Activated CD4-positive, alpha-beta T cell treated with anti-CD3 and anti-CD28 coated beads for 1 hour (primary cell): Measurements from ENCODE around the gene SLC12A2.

Experiments
- DNase-seq: peaks from one replicate; pipeline ENCODE4 v3.0.0-alpha.2; 2020

SLC12A2 gene

DNA sequence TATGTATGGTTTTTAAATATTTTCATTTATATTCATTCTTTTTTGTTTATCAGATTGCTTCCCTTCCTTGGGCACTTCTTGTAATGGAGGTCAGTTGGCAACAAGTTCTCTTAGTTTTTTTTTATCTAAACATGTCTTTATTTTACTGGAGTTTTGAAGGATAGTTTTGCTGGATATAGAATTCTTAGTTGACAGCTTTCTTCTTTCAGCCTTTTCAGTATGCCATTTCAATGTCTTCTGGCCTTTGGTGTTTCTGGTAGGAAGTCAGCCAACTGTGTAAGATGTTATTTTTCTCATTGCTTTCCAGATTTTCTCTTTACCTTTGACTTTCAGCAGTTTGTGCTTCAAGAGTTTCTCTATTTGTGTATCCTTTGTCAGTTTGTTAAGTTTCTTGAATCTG is 14.2 kb downstream of the SLC12A2 start:
- DNase-seq: no peak

- DNase-seq: no peak
Measured at GRCh38 chr5:128099944-128100343, 16.4 kb downstream of the SLC12A2 start.

DNA sequence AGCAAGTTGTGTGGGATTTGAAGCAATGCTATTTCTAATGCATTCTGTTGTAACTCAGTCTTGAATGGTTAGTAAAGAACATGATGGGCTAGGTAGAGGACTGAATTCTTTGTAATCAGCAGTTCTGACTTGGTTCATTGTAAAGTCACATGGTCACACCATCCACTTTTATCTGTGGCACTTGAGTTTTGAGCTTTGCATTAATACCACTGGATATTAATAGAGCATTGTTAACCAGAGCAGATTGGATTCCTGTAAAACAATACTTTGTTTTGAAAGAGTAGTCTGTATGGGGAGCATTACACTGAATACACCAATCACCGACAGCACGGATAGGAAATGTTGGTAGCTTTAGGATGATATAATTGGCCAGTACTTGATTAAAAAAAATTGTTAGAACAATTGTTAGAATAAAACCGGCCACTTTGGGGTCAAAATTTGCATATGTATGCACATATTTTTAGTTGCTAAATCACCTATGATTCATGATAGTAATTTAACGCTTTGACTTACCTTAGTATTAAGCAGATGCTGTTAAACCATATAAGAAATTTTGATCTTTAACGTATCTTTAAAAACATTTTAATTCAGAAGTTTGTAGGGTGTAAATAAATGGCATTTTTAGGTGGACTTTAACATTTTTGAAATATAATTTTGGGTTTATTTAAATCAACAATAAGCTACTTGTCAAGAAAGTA is 17.4 kb downstream of the SLC12A2 start:
- no peak for DNase-seq

- no peak for DNase-seq
Measured at GRCh38 chr5:128101676-128102075, 18.1 kb downstream of the SLC12A2 start.

DNA sequence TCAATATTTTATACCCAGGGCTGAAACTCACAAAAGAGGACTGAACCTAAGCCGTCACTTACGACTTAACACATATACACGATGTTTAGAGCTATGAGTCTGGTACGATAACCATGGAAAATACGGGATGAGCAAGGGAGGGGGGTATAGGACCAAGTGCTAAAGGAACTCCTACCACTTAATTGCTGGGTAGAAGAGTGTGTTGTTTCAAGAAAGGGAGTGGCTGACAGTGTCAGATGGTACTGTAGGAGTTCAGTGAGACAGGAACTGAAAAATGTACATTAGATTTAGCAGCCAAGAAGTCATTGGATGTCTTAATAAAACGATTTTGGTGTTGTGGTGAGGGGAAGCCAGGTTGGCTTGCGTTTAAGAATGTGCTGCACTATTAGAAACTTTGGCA is 21.6 kb downstream of the SLC12A2 start:
- DNase-seq: no peak

GRCh38 chr5:128109138-128109537 is 25.6 kb downstream of the SLC12A2 start:
- no peak for DNase-seq

GRCh38 chr5:128109766-128110165 is 26.2 kb downstream of the SLC12A2 start:
- no peak for DNase-seq

GRCh38 chr5:128111818-128112448 is 28.4 kb downstream of the SLC12A2 start:
- DNase-seq: no peak

DNA sequence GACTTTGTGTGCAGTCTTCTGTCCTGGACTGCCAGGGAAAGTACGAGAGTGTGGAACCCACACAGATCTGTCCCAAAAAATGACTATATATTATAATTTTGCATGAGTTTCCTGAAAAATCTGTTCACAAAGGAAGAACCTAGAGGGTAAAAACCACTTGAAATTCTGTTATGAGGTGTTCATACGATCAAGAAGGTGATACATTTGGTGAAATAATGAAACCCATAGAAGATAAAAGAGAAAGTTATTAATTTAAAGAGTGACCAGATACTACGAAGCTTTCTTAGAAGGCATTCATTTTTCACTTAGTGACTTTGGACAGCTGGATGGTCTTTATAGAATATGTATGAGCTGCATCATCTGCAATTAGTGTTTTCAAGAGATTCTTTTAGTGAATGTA is 32.9 kb downstream of the SLC12A2 start:
- DNase-seq: no peak

DNA sequence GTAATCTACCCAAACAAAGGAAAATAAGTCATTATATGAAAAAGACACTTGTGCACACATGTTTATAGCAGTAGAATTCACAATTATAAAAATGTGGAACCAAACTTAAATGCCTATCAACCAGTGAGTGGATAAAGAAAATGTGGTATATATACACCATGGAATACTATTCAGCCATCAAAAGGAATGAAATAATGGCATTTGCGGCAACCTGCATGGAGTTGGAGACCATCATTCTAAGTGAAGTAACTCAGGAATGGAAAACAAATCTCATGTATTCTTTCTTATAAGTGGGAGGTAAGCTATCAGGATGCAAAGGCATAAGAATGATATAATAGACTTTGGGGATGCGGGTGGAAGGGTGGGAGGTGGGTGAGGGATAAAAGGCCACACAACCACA is 34.6 kb downstream of the SLC12A2 start:
- no peak for DNase-seq

DNA sequence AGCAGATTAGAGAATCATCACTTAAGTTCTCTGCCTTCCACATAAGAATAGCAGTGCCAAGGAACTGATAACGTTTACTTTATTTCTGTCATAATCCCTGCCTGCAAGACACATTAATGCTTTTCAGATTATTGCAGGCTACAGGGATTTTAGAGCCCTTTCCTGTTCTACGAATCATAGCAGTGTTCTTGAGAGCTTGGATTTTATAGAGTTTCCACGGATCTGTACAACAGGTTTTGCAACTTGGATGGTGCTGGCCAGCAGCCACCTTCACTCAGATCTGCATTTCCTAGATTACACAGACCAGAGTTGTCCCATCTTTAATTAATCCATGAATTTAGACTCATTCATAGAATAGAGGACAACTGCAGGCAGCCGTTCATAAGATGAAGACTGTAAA is 38.1 kb downstream of the SLC12A2 start:
- no peak for DNase-seq

GRCh38 chr5:128123936-128124335 is 40.4 kb downstream of the SLC12A2 start:
- no peak for DNase-seq

GRCh38 chr5:128126241-128126640 is 42.7 kb downstream of the SLC12A2 start:
- DNase-seq: no peak

DNA sequence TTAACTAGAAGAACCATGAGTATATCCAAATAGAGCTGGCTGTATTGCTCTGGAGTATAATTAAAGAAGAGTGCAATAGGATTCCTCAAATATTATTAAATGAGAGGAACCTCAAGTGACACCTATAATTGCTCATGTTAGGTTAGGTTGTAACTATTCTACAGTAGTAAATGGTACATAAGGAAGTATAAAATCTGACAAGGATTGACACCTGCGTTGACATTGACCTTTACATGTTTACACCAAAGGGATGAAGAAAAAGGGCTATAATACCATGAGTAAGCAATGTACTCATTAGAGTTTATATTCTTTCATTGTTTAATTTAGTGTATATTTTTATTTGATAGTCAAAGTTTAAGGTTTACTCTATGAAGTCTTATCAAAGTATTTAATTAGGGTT is 48.9 kb downstream of the SLC12A2 start:
- DNase-seq: no peak

GRCh38 chr5:128135286-128135685 is 51.7 kb downstream of the SLC12A2 start:
- no peak for DNase-seq

- DNase-seq: no peak
Measured at GRCh38 chr5:128143911-128144310, 60.3 kb downstream of the SLC12A2 start.

- DNase-seq: no peak
Measured at GRCh38 chr5:128144491-128144890, 60.9 kb downstream of the SLC12A2 start.

GRCh38 chr5:128146671-128147070 is 63.1 kb downstream of the SLC12A2 start:
- no peak for DNase-seq

DNA sequence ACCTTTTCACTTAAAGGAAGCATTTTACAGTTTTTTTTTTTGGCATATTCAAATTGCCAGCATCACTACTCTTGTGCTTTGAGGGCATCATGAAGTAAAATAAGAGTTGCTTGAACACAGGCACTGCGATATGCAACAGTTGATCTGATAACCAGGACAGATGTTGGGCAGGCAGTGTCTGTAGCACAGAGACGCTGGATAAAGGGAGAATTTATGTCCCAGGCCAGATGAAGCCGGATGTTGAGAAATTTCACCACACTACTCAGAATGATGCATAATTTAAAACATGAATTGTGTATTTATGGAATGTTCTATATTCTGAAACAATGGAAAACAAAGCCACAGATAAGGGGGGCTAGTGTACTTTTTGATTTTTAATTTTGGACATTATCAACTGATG is 71.4 kb downstream of the SLC12A2 start:
- DNase-seq: no peak

DNA sequence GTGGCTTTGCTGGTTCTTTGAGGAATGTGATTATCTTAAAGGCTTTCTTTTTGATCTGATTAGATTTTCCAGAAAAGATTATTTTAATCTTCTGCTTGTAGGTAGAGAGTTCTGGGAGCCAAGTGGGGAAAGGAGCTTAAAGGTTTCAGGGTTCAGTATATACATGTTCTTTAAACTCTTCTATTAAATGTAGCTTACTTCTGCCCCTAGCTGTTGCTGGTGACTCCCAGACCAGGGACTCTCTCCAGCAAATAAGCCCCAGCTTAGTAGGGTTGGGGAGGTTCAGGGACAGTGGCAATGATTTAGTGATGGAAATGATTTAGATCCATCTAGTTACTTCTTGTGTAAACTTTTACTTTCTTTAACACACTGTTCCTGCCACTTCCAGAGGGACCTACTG is 72.2 kb downstream of the SLC12A2 start:
- DNase-seq: no peak

GRCh38 chr5:128156521-128156920 is 73.0 kb downstream of the SLC12A2 start:
- no peak for DNase-seq

GRCh38 chr5:128158342-128158741 is 74.8 kb downstream of the SLC12A2 start:
- DNase-seq: no peak

- DNase-seq: no peak
Measured at GRCh38 chr5:128163991-128164390, 80.4 kb downstream of the SLC12A2 start.

DNA sequence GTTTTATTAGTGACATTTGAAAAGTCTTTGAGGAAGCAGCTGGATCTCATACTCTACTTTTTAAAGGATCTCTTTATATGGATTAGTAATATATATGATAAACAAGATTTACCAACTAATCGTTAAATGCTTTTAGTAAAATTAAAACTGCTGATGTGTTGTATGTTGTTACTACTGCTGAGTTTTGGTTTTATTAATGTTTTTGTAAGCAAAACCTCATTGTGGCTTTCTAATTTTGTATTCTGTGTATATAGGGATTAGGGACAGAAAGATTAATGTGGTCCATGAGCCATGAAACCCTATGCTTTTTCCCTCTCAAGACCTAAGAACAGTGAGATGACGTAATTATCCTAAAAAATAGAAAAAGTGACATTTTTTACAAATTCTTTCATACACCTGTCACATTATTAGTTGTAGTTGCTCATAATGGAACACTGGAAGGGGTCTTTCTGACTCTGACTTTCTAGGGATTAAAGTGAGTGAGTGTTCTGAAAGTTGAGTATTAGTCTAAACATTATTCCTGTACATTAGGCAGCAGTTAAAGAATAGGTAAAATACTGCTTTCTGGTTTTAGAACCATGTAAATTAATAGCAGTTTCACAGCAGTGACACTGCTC is 85.9 kb downstream of the SLC12A2 start:
- no peak for DNase-seq

DNA sequence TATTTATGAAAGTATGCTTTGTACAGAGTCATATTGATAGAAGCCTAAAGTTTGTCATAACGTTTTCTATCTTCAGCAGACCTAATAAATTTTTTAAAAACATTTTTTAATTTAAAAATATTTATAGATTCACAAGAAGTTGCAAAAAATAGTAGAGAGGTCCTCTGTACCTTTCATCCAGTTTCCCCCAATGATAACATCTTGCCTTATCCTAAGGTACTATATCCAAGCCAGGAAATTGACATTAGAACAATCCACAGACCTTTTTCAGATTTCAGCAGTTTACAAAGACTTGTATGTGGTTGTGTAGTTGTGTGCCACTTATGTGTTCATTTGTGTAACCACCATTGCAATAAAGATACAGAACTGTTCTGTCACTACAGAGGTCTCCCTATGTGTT is 88.5 kb downstream of the SLC12A2 start:
- no peak for DNase-seq
